GM06990 (cell line): ENCODE data around the gene KRTAP10-10.
"Not testable (repeated sequence)": the region's sequence is repeated elsewhere in the genome, so short reads cannot be mapped to it uniquely, and the experiment has no call there.

Source experiments
- DNase-seq: peaks from one replicate; pipeline ENCODE4 v3.0.0-alpha.2; 2011; ENCODE audit not compliant: insufficient read length; ENCODE audit errors: extremely low read depth
- H3K27me3 ChIP-seq: replicated peaks from 2 replicates; pipeline ENCODE4 v1.6.0; 2011; ENCODE audit warnings: low read length; ENCODE audit not compliant: control insufficient read depth, insufficient read depth
- H3K36me3 ChIP-seq: 2 replicates; pipeline ENCODE4 v1.5.1; 2011; ENCODE audit warnings: low read length; ENCODE audit not compliant: control insufficient read depth, insufficient read depth
- H3K4me3 ChIP-seq: replicated peaks from 2 replicates; pipeline ENCODE4 v1.5.1; 2011; ENCODE audit warnings: low read depth, mild to moderate bottlenecking, control low read depth, low read length
- CTCF ChIP-seq: IDR thresholded peaks from 2 replicates; pipeline ENCODE4 v1.5.1; 2011; ENCODE audit warnings: low read length, control low read depth, mild to moderate bottlenecking, inconsistent platforms; ENCODE audit not compliant: insufficient read depth, poor library complexity, severe bottlenecking

Gene KRTAP10-10

GRCh38 chr21:44603109-44603875 lies 33.9 kb upstream of the KRTAP10-10 start:
- TF ChIP-seq CTCF = no peak
- no peak overlapping the region for H3K4me3 ChIP-seq
- H3K36me3 ChIP-seq = no peaks in the 10 kb centered on the region
- no peak for DNase-seq
- H3K27me3 ChIP-seq = no peaks in the 10 kb centered on the region

GRCh38 chr21:44603911-44604310 lies 33.2 kb upstream of the KRTAP10-10 start:
- H3K36me3 ChIP-seq = no peaks in the 10 kb centered on the region
- H3K4me3 ChIP-seq = no peak overlapping the region
- no peak for TF ChIP-seq CTCF
- DNase-seq = no peak
- H3K27me3 ChIP-seq = no peaks in the 10 kb centered on the region

GRCh38 chr21:44606495-44606894 lies 30.7 kb upstream of the KRTAP10-10 start:
- no peak for DNase-seq
- Histone ChIP-seq H3K4me3 (no peak overlapping the region), H3K36me3 (no peaks in the 10 kb centered on the region), H3K27me3 (no peaks in the 10 kb centered on the region)
- no peak for TF ChIP-seq CTCF

GRCh38 chr21:44609193-44609592 lies 28.0 kb upstream of the KRTAP10-10 start:
- Histone ChIP-seq H3K27me3 (no peaks in the 10 kb centered on the region), H3K36me3 (no peaks in the 10 kb centered on the region), H3K4me3 (no peak overlapping the region)
- no peak for DNase-seq
- TF ChIP-seq CTCF = no peak

- H3K27me3 ChIP-seq, H3K36me3 ChIP-seq, DNase-seq, H3K4me3 ChIP-seq: not testable (repeated sequence)
Observed at GRCh38 chr21:44610157-44610843, 26.9 kb upstream of the KRTAP10-10 start.

GRCh38 chr21:44611551-44611950 lies 25.6 kb upstream of the KRTAP10-10 start:
- Histone ChIP-seq H3K4me3 (no peak overlapping the region), H3K36me3 (no peaks in the 10 kb centered on the region), H3K27me3 (no peaks in the 10 kb centered on the region)
- DNase-seq = no peak
- no peak for TF ChIP-seq CTCF
